Activated CD4-positive, alpha-beta T cell treated with anti-CD3 and anti-CD28 coated beads, Interleukin-2, amount 50 U/mL, for 4 hours (primary cell): ENCODE results near the gene LDLRAP1.

Experiments used
- DNase-seq, 2 experiments: peaks; one replicate each; pipeline ENCODE4 v3.0.0-alpha.2; 2020

LDLRAP1 gene

GRCh38 chr1:25543425-25544242, at the start of gene LDLRAP1:
Gene LDLRAP1 (plus strand): TSS chr1:25543606. CDS start chr1:25543699, 93 bp downstream.
- DNase-seq: peak in 1 of 2 experiments; percentile 26

- no peak for DNase-seq
Measured at GRCh38 chr1:25494952-25495351, 48.5 kb upstream of the LDLRAP1 start.

GRCh38 chr1:25500694-25501093, 42.7 kb upstream of the LDLRAP1 start:
- no peak for DNase-seq

GRCh38 chr1:25501235-25502058, 42.0 kb upstream of the LDLRAP1 start:
- no peak for DNase-seq

- DNase-seq: no peak
Measured at GRCh38 chr1:25502957-25503356, 40.4 kb upstream of the LDLRAP1 start.

GRCh38 chr1:25503551-25504426, 39.6 kb upstream of the LDLRAP1 start:
- peak; percentile 69 to 70 for DNase-seq

- no peak for DNase-seq
Measured at GRCh38 chr1:25504706-25505595, 38.5 kb upstream of the LDLRAP1 start.

GRCh38 chr1:25505656-25506385, 37.6 kb upstream of the LDLRAP1 start:
- no peak for DNase-seq

GRCh38 chr1:25506566-25507463, 36.6 kb upstream of the LDLRAP1 start:
- peak in 1 of 2 experiments; percentile 16 for DNase-seq

- no peak for DNase-seq
Measured at GRCh38 chr1:25513666-25514065, 29.7 kb upstream of the LDLRAP1 start.

- DNase-seq: no peak
Measured at GRCh38 chr1:25515033-25515432, 28.4 kb upstream of the LDLRAP1 start.

GRCh38 chr1:25516686-25517085, 26.7 kb upstream of the LDLRAP1 start:
- no peak for DNase-seq

- DNase-seq: no peak
Measured at GRCh38 chr1:25517476-25518394, 25.7 kb upstream of the LDLRAP1 start.

- DNase-seq: no peak
Measured at GRCh38 chr1:25519624-25520023, 23.8 kb upstream of the LDLRAP1 start.

GRCh38 chr1:25520446-25521061, 22.9 kb upstream of the LDLRAP1 start:
- peak; percentile 69 to 73 for DNase-seq

- no peak for DNase-seq
Measured at GRCh38 chr1:25522031-25522655, 21.3 kb upstream of the LDLRAP1 start.

- DNase-seq: no peak
Measured at GRCh38 chr1:25523542-25523941, 19.9 kb upstream of the LDLRAP1 start.
